Panc1 (cell line): ENCODE measurements around the gene ARID5A. TPM values are rescaled to one million over a fixed set of nuclear protein-coding genes. Genes with fewer than 3 reads are reported as not detected.

Experiments used
- ATAC-seq: fragments of 200-7000 bp; cut with Tn5 transposase; 2 replicates; pipeline ENCODE4 v1.9.1; 2020; ENCODE audit warnings: mild to moderate bottlenecking, moderate library complexity
- BruUV-seq: library from RNA; stranded (reverse); fragments of 400-500 nt; replicated peaks from 2 replicates; lab custom pipeline; 2021; lab: Mats Ljungman, UMichigan
- CTCF ChIA-PET: fragments of 300-600 bp; sonication (Branson Sonifier 250); formaldehyde crosslinking; loops from one replicate; lab custom pipeline; 2022; ENCODE audit warnings: antibody characterized with exemption; lab: Charles Lee
- POLR2A ChIA-PET: fragments of 300-600 bp; sonication (Branson Sonifier 250); formaldehyde crosslinking; loops from one replicate; lab custom pipeline; 2022; ENCODE audit warnings: antibody characterized with exemption; lab: Charles Lee
- DNase-seq: peaks from one replicate; pipeline ENCODE4 v3.0.0-alpha.2; 2010; ENCODE audit warnings: low read depth, low spot score
- H3K27ac ChIP-seq: 2 replicates; pipeline ENCODE4 v1.5.1; 2011; ENCODE audit warnings: mild to moderate bottlenecking, low read length, inconsistent platforms
- H3K27me3 ChIP-seq: fragments of 200-500 bp; sonication (Bioruptor generic); 2 replicates; pipeline ENCODE4 v1.6.0; 2014; ENCODE audit warnings: low read length, inconsistent platforms; ENCODE audit not compliant: control insufficient read depth, insufficient read depth
- H3K36me3 ChIP-seq: fragments of 200-500 bp; sonication (Bioruptor generic); 2 replicates; pipeline ENCODE4 v1.5.1; 2014; ENCODE audit warnings: inconsistent platforms, mild to moderate bottlenecking, low read length, moderate library complexity; ENCODE audit not compliant: control insufficient read depth, insufficient read depth
- H3K4me1 ChIP-seq: 2 replicates; pipeline ENCODE4 v1.5.1; 2011; ENCODE audit warnings: inconsistent platforms, mild to moderate bottlenecking, low read length, moderate library complexity; ENCODE audit not compliant: control insufficient read depth, insufficient read depth
- H3K4me3 ChIP-seq, 2 experiments: 2 replicates each; pipeline ENCODE4 v1.5.1; 2011 to 2012; ENCODE audit warnings: low read depth in 2 of 2, low read length in 2 of 2, mild to moderate bottlenecking in 2 of 2, inconsistent platforms in 1 of 2, moderate library complexity in 1 of 2
- H3K9me3 ChIP-seq: fragments of 200-500 bp; sonication (Bioruptor generic); 2 replicates; pipeline ENCODE4 v1.5.1; 2014; ENCODE audit warnings: low read depth, mild to moderate bottlenecking, inconsistent platforms, low read length, moderate library complexity; ENCODE audit not compliant: control insufficient read depth, insufficient read depth
- CTCF ChIP-seq: fragments of 450-650 bp; IDR thresholded peaks from 2 replicates; pipeline ENCODE4 v1.5.1; 2017; ENCODE audit warnings: mild to moderate bottlenecking
- POLR2AphosphoS5 ChIP-seq: IDR thresholded peaks from 2 replicates; pipeline ENCODE4 v1.6.1; 2012; ENCODE audit warnings: mild to moderate bottlenecking, low read depth, low read length, moderate library complexity
- REST ChIP-seq, 2 experiments: IDR thresholded peaks; 2 replicates each; pipeline ENCODE4 v1.6.1; 2011 to 2012; ENCODE audit warnings: low read depth in 2 of 2, control low read depth in 1 of 2, low read length in 1 of 2, mild to moderate bottlenecking in 1 of 2, moderate library complexity in 1 of 2; ENCODE audit not compliant: insufficient read depth in 1 of 2
- SIN3A ChIP-seq: IDR thresholded peaks from 2 replicates; pipeline ENCODE4 v1.6.1; 2012; ENCODE audit warnings: low read depth, mild to moderate bottlenecking, low read length, moderate library complexity, borderline replicate concordance; ENCODE audit not compliant: insufficient read depth
- TCF7L2 ChIP-seq: IDR thresholded peaks from 2 replicates; pipeline ENCODE4 v1.6.1; 2011; ENCODE audit warnings: mild to moderate bottlenecking, low read depth, low read length, inconsistent platforms
- in situ Hi-C: cut with HindIII; loops from 2 replicates; pipeline ENCODE4 v1.10.0; 2016; ENCODE audit warnings: low sequenced_read_pairs, low pct_unique_long_range_greater_than_20kb
- intact Hi-C: fragments of 100-400 bp; cut with micrococcal nuclease; formaldehyde crosslinking; loops from one replicate; pipeline ENCODE4 v1.10.0; 2022; ENCODE audit not compliant: unreplicated experiment
- total RNA-seq: library from RNA; stranded (reverse); gene quantifications from one replicate; pipeline ENCODE4 v1.2.1, GENCODE V29; 2021; ENCODE audit not compliant: unreplicated experiment

ARID5A gene
- total RNA-seq, 1 experiment from 2014 or later: 19.3 TPM

GRCh38 chr2:96568094-96568493 is 31.5 kb downstream of the ARID5A start:
- ChIA-PET CTCF (no interaction called here), POLR2A (no interaction called here)
- no peaks in the 10 kb centered on the region for H3K36me3 ChIP-seq
- H3K4me3 ChIP-seq: no peak overlapping the region
- H3K27ac ChIP-seq: no peak overlapping the region
- ATAC-seq: no peak
- BruUV-seq: no TSS peak
- in situ Hi-C loops: no loop called here
- no peaks in the 10 kb centered on the region for H3K27me3 ChIP-seq
- TF ChIP-seq TCF7L2 (no peak), CTCF (no peak)
- no peaks in the 10 kb centered on the region for H3K4me1 ChIP-seq
- H3K9me3 ChIP-seq: no peaks in the 10 kb centered on the region
- no peak for DNase-seq
- intact Hi-C loops: no loop called here

GRCh38 chr2:96574364-96574763 is 37.8 kb downstream of the ARID5A start:
- H3K27me3 ChIP-seq: no peaks in the 10 kb centered on the region
- ChIA-PET POLR2A (no interaction called here), CTCF (no interaction called here)
- H3K36me3 ChIP-seq: no peaks in the 10 kb centered on the region
- BruUV-seq: no TSS peak
- ATAC-seq (no peak), DNase-seq (no peak)
- no peak overlapping the region for H3K27ac ChIP-seq
- TF ChIP-seq TCF7L2: no peak
- peak; percentile 20; the same call in 1 of the 2 replicates for TF ChIP-seq CTCF
- intact Hi-C loops (no loop called here), in situ Hi-C loops (no loop called here)
- no peaks in the 10 kb centered on the region for H3K9me3 ChIP-seq
- no peak overlapping the region for H3K4me3 ChIP-seq
- no peaks in the 10 kb centered on the region for H3K4me1 ChIP-seq

GRCh38 chr2:96575785-96576456 is 39.4 kb downstream of the ARID5A start:
- ATAC-seq (no peak), DNase-seq (no peak)
- Histone ChIP-seq H3K9me3 (no peaks in the 10 kb centered on the region), H3K4me1 (no peaks in the 10 kb centered on the region), H3K27ac (no peak overlapping the region), H3K4me3 (no peak overlapping the region), H3K36me3 (no peaks in the 10 kb centered on the region), H3K27me3 (no peaks in the 10 kb centered on the region)
- no peak for TF ChIP-seq SIN3A
- no peak for TF ChIP-seq POLR2AphosphoS5
- no peak for TF ChIP-seq TCF7L2
- no peak for TF ChIP-seq REST (IDR thresholded peaks at IDR 0.05; ENCODE audit: insufficient read depth in 1 of 2, low read depth in 2 of 2, low read length in 1 of 2)
- TF ChIP-seq CTCF: no peak
- intact Hi-C loops (no loop called here), in situ Hi-C loops (no loop called here)
- BruUV-seq: no TSS peak
- ChIA-PET CTCF (no interaction called here), POLR2A (no interaction called here)
